Measurements from ENCODE around the gene FES. TPM values are rescaled to one million over a fixed set of nuclear protein-coding genes. Genes with fewer than 3 reads are reported as not detected.

Gene FES
- total RNA-seq, 1 donor from 2014 or later, result 168 TPM

GRCh38 chr15:90906181-90906849 is 22.0 kb downstream of the FES start:
- intact Hi-C loops (cut with micrococcal nuclease), result loop anchor here (10.0 kb wide), 1 partner anchor 372 kb away; no protein-coding TSS in a partner anchor

GRCh38 chr15:90907051-90907660 is 22.9 kb downstream of the FES start:
- intact Hi-C loops (cut with micrococcal nuclease), result loop anchor here (10.0 kb wide), 1 partner anchor 372 kb away; no protein-coding TSS in a partner anchor

GRCh38 chr15:90907838-90908507 is 23.7 kb downstream of the FES start:
- intact Hi-C loops (cut with micrococcal nuclease), result loop anchor here (10.0 kb wide), 1 partner anchor 373 kb away; no protein-coding TSS in a partner anchor

- intact Hi-C loops (cut with micrococcal nuclease), result loop anchor here (10.0 kb wide), 1 partner anchor 375 kb away; no protein-coding TSS in a partner anchor
Measured at GRCh38 chr15:90909449-90909848, 25.1 kb downstream of the FES start.

DNA sequence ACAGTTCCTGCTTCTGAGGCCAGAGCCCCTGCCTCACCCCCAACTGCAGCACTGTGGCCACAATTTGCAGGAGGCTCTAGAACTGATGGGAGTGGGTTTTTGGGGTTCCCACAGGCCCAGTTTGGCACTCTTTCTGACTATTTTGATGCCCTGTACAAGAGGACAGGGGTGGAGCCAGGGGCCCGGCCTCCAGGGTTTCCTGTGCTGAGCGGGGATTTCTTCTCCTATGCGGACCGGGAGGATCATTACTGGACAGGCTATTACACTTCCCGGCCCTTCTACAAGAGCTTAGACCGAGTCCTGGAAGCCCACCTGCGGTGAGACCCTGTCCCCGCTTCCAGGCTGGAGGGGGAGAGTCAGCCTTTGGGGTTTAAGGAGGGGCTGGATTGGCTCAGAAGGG is 25.7 kb downstream of the FES start:
- intact Hi-C loops (cut with micrococcal nuclease), result loop anchor here (10.0 kb wide), 1 partner anchor 375 kb away; no protein-coding TSS in a partner anchor

- intact Hi-C loops (cut with micrococcal nuclease), result no loop called here
Measured at GRCh38 chr15:90910441-90911301, 26.4 kb downstream of the FES start.

DNA sequence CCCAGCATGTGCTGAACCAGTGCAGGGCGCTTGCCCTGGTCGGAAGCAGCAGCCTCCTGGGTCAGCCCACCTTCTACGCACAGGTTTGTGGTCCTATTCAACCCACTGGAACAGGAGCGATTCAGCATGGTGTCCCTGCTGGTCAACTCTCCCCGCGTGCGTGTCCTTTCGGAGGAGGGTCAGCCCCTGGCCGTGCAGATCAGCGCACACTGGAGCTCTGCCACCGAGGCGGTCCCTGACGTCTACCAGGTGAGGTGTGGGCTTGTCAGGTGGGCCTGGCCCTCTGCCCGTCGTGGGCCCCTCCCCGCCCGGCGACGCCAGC is 27.0 kb downstream of the FES start:
- intact Hi-C loops (cut with micrococcal nuclease), result no loop called here

DNA sequence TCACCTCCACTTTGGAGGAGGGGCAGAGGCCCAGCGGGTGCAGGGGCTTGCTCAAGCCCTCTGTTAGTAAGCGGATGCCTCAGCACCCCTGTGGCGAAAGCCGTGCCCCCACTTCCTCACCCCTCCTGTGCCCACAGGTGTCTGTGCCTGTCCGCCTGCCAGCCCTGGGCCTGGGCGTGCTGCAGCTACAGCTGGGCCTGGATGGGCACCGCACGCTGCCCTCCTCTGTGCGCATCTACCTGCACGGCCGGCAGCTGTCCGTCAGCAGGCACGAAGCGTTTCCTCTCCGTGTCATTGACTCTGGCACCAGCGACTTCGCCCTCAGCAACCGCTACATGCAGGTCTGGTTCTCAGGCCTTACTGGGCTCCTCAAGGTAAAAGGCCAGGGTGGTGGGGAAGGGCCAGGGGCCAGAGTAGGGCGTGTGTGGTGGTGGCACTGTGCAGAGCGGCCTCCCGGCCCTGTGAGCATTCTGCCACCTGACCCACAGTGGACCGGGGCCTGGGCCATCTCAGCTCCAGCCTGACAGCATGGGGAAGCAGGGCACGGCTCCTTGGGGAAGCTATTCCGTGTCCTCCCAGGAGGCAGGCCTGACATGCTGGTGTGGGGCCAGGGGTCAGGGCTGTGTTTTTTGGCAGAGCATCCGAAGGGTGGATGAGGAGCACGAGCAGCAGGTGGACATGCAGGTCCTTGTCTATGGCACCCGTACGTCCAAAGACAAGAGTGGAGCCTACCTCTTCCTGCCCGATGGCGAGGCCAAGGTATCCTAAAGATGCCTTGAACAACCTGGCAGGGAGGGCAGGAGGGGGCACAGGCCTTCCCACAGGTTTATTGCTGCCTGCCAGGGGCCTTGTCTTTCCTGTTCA is 27.8 kb downstream of the FES start:
- intact Hi-C loops (cut with micrococcal nuclease), result no loop called here

DNA sequence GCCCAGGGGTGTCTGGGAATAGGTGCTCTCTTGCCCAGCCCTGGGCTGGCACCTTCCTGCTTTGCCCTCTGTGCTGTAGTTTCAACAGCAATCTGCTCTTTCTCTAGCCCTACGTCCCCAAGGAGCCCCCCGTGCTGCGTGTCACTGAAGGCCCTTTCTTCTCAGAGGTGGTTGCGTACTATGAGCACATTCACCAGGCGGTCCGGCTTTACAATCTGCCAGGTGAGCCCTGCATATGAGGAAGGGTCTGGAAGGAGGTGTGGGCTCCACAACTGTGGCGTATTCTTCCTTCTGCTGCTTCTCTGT is 28.4 kb downstream of the FES start:
- intact Hi-C loops (cut with micrococcal nuclease), result no loop called here

GRCh38 chr15:90913398-90913944 is 29.2 kb downstream of the FES start:
- intact Hi-C loops (cut with micrococcal nuclease), result no loop called here

DNA sequence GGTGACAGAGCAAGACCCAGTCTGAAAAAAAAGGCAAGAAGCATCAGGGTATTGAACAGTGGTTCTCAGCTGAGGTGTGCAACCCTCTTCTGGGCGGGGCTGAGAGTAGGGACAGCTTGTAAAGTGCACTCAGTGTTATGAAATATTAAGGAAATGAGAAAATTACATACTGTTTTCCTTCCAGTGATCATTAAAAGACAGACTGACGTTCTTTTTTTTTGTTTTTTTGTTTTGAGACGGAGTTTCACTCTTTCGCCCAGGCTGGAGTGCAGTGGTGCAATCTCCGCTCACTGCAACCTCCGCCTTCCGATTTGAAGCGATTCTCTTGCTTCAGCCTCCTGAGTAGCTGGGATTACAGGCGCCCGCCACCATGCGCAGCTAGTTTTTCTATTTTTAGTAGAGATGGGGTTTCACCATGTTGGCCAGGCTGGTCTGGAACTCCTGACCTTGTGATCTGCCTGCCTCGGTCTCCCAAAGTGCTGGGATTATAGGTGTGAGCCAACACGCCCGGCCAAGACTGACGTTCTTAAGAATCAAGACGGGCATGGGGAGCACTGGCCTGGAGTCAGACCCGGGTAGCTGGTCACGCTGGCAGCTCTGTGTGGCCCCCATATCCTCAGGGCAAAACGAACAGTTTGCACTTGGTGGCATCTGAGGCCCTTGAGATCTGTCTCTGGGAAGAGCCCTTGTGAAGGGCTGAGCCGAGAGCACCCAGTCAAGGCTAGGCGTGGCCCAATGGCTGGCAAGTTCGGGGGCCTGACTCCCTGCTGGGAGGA is 30.2 kb downstream of the FES start:
- intact Hi-C loops (cut with micrococcal nuclease), result no loop called here

DNA sequence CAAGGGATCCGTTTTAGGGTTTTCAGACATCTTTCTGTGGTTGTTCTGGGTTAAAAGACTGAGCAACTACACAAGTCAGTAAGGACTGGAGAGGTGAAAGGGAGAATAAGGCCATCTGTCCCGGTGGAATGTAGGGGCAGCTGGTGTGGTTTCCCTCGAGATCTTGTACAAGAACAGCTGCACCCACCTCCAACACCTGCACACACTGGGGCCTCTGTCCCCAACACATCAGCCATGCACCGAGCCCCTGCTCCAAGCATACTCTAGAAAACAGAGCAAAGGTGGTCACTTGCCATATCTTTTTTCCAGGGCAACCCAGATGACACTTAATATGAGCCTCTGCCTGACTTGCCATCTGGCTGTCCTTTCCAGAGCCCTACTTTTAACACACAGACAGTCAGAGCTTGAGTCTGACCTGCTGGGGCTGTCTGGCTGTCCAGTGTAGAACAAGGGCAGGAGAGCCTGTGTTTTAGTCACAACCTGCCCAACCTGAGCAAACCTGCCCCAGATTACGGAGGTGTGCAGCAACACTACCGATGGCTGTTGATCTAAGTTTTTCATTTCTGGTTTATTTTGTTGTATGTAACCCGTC is 31.0 kb downstream of the FES start:
- intact Hi-C loops (cut with micrococcal nuclease), result no loop called here

- intact Hi-C loops (cut with micrococcal nuclease), result no loop called here
Measured at GRCh38 chr15:90915808-90916440, 31.6 kb downstream of the FES start.

DNA sequence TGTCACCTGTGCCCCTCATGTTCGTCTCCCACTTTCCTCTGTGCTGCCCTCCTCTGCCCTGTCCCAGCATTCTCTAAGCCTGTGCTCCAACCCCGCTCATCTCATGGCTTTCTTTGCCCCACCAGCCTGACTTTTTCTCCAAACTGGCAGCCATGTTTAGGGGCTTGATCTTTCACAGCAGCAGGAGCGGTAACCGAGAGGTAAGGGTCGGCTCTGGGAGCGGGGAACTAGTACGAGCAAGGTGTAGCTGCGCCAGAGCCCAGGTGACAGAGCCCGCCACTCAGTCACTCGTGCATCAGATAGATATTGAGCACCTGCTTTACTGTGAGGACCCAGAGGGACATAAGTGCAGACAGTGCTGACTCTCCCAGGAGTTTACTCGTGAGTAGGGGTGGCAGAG is 32.2 kb downstream of the FES start:
- intact Hi-C loops (cut with micrococcal nuclease), result no loop called here

- intact Hi-C loops (cut with micrococcal nuclease), result no loop called here
Measured at GRCh38 chr15:90917569-90917968, 33.3 kb downstream of the FES start.

DNA sequence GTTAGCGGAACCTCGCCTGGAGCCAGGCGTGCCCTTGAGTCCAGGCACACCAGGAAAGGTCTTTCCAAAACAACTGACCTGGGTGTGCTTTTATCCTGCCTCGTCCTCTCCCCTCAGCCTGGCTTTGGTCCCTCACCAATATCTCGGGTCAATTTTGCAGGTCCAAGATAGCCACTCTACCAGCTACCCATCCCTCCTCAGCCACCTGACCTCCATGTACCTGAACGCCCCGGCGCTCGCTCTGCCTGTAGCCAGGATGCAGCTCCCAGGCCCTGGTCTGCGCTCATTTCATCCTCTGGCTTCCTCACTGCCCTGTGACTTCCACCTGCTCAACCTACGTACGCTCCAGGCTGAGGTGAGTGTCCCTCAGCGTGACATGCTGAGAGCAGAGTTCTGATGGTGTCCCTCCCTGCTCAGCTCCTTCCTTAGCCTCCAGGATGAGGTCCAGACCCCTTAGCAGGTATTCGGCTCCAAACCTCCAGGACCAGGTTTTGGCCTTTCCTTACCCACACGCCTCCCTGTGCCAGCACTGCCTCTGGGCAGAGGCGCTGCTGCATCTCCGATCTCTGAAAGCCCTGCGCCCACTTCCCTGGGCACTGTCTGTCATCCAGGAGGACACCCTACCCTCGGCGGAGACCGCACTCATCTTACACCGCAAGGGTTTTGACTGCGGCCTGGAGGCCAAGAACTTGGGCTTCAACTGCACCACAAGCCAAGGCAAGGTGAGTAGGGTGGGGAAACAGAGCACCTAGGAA is 33.9 kb downstream of the FES start:
- intact Hi-C loops (cut with micrococcal nuclease), result no loop called here

GRCh38 chr15:90918835-90919234 is 34.5 kb downstream of the FES start:
- intact Hi-C loops (cut with micrococcal nuclease), result no loop called here

- intact Hi-C loops (cut with micrococcal nuclease), result no loop called here
Measured at GRCh38 chr15:90921887-90922286, 37.6 kb downstream of the FES start.
